Gastrocnemius medialis (tissue), 4 donors: ENCODE data around the gene RUNX3.

ENCODE experiments used
- CTCF ChIP-seq, 5 experiments: fragments of 450-650 bp in 3 of 5; fragments of 200-600 bp in 2 of 5; sonication (generic) in 2 of 5; IDR thresholded peaks in 4 of 5; conservative IDR thresholded peaks in 1 of 5; 1 replicate in 4 of 5; 2 replicates in 1 of 5; pipeline ENCODE4 v1.5.1; 2016 to 2019; ENCODE audit warnings: antibody characterized with exemption in 5 of 5, mild to moderate bottlenecking in 3 of 5, moderate library complexity in 3 of 5
- POLR2A ChIP-seq, 2 donors: fragments of 450-650 bp; IDR thresholded peaks; one replicate each; pipeline ENCODE4 v1.6.1; 2017; ENCODE audit warnings: antibody characterized with exemption in 2 of 2, mild to moderate bottlenecking in 2 of 2, moderate library complexity in 2 of 2

- no peak for TF ChIP-seq CTCF (IDR thresholded peaks at IDR 0.05 in 4 of 5, conservative IDR thresholded peaks at IDR 0.05 in 1 of 5)
- TF ChIP-seq POLR2A (IDR thresholded peaks at IDR 0.05) = no peak
Measured at GRCh38 chr1:24927988-24928688, 1.9 kb downstream of the RUNX3 start.
